Measurements from ENCODE around the gene MROH7. TPM values are rescaled to one million over a fixed set of nuclear protein-coding genes. Genes with fewer than 3 reads are reported as not detected.

MROH7 gene
- total RNA-seq, 1 experiment from 2014 or later: not detected

DNA sequence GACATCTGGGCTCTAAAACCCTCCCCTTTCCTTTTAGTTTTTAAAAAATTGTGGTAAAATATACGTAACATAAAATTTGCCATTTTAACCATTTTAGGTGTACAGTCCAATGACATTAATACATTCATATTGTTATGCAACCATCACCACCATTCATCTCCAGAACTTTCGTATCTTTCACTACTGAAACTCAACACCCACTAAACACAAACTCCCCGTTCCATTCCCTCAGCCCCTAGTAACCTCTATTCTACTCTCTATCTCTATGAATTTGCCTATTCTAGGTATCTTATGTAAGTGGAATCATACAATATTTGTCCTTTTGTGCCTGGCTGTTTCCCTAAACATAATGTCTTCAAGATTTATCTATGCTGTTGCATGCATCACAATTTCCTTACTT, 54.7 kb downstream of the MROH7 start:
- no peak for DNase-seq (ENCODE audit: low spot score)

DNA sequence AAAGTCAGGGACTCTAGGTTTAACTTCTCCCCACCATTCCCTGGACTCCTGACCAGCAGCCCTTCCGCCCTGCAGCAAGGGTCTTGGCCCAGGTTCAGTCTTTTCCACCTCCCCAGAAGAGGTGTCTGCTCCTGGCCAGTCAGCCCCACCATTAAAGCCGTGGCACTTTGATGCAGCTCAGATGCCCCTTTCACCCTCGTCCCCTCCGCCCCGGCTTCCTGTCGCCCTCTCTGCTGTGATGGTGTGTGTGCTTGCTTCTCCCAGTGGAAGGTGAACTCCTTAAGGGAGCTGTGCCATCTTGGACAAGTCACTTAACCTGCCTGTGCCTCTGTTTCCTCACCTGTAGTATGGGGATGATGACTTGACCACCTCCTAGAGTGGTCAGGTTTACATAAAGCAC, 56.3 kb downstream of the MROH7 start:
- DNase-seq (ENCODE audit: low spot score): no peak

DNA sequence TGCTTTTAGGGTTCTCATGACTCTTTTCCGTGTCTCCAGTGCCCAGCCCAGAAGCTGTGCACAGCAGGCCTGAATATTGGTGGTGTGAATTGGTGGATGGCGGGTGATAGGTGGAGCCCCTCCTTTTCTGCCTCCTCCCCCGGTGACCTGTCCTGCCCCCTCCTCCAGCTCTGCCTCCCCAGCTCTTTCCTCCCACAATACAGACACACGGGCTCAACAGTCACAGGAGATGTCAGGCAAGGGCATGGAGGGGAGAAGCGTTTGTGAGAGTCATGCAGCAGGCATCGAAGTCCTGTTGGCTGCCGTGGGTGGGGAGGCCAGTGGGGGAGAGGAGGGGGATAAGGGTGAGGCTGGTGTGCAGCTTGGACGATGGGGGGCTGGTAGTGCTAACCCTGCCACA, 56.8 kb downstream of the MROH7 start:
- no peak for DNase-seq (ENCODE audit: low spot score)

DNA sequence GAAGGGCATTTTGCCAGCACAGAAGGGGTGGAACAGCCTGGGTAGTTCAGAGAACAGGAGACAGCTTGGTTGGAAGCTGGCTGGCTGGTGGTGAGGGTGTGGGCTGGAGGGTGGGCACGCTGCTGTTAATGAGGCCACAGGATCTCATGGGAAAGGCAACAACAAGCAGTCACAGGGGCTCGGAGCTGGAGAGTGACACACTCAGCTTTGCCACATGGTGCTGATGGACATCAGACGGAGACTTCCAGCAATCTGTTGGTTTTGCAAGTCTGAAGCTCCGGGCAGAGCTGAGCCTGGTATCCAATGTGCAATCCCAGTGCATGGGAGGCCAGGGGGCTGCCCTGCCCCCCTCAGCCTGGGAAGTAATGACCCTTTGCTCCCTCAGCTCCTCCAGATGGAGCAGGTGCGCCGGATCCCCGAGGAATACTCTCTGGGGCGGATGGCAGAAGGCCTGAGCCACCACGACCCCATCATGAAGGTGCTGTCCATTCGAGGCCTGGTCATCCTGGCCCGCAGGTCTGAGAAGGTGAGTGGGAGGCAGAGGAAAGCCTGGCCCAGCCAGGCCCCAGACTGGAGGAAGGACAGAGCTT, 58.4 kb downstream of the MROH7 start:
- no peak for DNase-seq (ENCODE audit: low spot score)

DNA sequence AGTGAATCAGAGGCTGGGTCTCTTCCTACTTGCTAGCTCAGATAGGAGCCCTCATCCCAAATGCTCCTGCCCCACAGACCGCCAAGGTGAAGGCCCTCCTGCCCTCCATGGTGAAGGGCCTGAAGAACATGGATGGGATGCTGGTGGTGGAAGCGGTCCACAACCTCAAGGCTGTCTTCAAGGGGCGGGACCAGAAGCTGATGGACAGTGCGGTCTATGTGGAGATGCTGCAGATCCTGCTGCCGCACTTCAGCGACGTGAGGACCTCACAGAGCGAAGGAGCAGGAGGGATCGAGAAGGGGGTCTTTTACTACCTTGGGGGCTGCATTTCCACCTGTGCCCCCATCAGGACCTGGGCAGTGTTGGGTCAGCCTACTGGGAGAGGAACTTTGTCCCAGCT, 59.5 kb downstream of the MROH7 start:
- no peak for DNase-seq (ENCODE audit: low spot score)

DNA sequence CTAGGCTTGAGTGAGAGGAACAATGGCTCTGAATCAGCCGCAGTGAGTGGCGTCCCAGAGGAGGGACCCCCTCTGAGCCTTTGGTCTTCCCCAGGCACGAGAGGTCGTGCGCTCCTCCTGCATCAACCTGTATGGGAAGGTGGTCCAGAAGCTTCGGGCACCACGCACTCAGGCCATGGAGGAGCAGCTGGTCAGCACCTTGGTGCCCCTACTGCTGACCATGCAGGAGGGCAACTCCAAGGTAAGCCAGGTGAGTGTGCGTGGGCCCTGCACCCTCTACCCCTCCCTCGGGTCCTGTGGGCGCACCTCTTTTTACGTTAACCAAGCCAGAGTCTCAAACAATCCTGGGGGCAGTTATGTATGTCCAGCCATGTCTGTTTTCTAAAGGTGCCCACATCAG, 60.4 kb downstream of the MROH7 start:
- no peak for DNase-seq (ENCODE audit: low spot score)

DNA sequence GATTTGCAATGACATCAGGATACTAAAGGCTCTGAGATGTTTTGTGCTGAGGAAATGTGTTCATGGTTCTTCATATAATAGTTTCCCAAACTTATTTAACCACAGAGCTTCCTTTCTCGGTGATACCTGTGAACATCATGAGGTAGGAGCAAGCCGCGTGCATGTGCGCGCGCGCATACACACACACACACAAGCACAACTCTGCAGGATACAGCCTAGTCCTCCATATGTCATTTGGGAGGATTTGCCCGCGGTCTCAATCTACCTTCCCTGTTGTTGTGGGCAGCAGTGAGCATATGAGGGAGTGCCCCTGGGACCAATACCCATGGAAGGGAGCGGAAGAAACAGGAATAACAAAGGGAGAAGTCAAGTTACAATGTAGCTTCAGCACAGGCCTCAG, 61.9 kb downstream of the MROH7 start:
- no peak for DNase-seq (ENCODE audit: low spot score)

DNA sequence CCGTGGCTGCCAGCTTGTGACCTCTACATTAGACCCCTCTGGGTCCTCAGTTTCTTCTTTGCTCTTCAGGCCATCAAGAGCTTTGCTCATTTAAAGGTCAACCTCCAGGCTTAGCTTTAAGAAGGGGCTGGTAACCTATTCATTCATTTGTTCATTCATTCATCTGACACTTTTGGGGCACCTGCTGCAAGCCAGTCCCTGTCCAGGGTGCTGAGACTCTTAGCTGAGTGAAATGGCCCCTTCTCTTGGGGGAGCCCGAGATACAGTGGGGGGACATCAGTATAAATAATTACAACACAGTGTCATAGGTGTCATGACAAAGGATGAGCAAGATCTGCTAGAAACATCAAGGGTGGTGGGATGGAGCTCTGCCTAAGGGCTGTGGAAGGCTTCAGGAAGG, 63.6 kb downstream of the MROH7 start:
- DNase-seq (ENCODE audit: low spot score): no peak

DNA sequence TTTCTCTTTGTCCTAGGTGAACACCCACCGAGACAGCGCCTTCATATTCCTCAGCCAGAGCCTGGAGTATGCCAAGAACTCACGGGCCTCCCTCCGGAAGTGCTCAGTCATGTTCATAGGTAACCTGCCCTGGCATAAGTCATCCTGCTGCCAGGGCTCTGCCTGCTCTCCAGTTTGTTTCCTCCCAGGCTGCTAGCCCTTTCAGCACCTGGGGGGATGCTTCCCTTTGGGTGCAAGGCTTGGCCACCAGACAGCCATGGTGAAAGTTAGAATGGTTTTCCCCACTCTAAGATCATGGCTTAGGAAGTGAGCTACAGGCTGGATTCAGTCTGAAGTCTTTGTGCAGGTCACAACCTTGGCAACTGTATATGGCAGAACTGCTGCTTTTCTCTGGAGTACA, 64.8 kb downstream of the MROH7 start:
- DNase-seq (ENCODE audit: low spot score): no peak

DNA sequence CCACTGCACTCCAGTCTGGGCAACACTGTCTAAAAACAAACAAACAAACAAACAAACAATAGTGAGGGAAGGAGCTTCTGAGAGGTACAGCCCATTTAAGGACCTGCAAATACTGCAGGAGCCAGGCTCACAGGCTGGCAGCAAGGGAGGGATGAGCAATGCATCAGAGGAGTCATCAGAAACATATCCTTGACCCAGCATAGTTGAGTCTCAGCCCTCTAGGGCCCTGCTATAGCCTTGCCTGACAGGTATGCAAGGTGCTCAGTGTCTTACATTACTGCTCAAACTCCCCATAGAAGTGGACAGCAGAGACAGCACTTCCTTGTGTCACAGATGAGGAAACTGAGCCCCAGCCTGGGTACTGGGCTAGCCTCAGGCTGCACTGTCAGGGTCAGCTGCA, 66.8 kb downstream of the MROH7 start:
- no peak for DNase-seq (ENCODE audit: low spot score)

DNA sequence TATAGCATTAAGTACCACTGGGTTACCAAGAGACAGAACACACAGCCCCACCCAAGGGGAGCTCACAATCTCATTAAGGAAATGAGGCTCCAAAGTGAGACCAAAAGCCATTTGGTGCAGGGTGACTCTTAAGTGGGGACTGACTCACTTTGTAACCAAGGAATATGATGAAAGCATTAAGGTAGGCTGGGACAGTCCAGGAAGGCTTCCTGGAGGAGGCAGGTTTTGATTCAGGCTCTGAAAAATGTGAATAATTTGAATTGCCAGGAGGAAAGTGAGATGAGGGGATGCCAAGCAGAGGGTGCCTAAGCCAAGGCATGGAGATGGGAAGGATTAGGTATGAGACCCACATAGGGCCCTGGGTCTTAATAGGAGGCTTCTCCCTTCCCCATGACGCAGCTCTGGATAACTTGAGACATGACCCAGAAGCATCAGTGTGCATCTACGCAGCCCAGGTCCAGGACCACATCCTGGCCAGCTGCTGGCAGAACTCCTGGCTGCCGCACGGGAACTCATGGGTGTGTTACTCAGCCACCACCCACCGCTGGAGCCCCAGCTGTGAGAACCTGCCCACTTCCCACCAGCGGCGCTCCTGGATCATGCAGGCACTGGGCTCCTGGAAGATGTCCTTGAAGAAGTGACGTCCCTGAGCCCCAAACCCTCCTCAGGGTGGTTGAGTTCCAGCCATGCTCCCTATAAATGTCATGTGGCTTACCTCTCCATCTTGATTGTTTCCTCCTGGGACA, 68.1 kb downstream of the MROH7 start:
- no peak for DNase-seq (ENCODE audit: low spot score)

DNA sequence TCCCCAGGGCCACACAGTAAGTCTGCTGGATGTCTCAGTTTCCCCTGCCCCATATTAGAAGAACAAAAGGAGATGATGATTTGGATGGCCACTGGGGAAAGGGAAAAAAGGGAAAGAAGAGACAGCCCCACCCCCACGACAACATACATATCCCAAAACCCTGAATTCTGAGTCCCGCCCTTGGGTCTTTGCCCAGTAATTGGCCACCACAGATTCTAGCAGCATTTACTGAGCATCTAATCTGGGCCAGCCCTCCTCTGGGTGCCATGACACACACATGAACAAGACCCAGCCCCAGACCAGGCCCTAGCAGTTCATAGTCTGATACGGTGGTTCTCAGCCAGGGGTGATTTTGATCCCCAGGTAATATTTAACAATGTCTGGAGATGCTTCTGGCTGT, 68.8 kb downstream of the MROH7 start:
- no peak for DNase-seq (ENCODE audit: low spot score)

DNA sequence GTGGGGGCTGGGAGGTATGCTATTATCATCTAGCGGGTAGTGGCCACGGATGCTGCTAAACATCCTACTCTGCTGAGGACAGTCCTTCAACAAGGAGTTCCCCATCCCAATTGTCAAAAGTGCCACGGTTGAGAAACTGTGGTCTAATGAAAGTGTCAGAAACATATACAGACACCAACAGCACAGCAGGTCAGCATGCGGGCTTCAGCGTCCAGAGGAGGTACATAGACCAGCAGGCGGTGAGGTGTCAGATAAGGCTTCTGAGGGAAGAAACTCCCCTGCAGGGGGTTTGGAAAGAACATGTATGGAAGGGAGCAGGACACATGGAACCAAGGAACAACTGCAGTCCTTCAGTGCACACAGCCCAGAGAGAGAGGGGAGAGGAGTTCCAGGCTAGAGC, 69.3 kb downstream of the MROH7 start:
- DNase-seq (ENCODE audit: low spot score): no peak

DNA sequence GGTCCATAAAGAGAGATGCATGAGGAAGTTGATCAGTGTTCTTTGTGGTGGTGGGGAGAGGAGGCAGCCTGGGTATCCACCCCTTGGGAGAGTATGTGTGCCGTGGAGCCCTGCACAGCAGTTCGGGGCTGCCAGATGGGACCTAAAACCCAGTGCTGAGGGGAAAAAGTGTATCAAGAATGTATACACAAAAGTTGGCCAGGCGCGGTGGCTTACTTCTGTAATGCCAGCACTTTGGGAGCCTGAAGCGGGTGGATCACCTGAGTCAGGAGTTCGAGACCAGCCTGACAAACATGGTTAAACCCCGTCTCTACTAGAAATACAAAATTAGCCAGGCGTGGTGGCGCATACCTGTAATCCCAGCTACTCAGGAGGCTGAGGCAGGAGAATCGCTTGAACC, 70.0 kb downstream of the MROH7 start:
- DNase-seq (ENCODE audit: low spot score): no peak

DNA sequence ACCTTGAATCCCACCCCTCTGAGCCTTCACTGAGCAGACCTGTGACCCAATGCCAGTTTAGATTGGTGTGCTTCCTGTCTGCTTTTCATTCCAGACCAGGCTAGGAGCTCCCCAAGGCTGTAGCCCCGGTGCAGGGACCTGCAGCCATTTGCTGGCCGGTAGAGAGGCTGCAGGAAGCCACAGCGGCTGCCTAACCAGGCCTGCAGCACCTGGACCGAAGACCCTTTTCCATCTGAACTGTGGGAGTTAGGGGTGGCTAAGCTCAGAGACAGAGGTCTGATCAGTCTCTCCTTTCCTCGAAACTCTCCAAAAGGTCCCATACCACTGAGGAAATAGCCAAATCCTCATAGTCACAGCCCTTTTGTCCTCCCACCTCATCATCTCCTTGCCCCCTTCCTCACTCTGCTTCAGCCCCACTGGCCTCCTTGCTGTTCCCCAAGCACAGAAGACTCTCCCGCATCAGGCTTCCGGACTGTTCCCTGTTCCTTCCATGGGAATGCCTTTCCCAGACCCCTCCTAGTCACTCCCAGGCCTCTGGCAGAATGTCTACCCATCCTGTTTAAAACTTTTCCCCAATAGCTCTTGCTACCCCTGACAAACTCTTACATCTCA, 73.4 kb downstream of the MROH7 start:
- no peak for DNase-seq (ENCODE audit: low spot score)

DNA sequence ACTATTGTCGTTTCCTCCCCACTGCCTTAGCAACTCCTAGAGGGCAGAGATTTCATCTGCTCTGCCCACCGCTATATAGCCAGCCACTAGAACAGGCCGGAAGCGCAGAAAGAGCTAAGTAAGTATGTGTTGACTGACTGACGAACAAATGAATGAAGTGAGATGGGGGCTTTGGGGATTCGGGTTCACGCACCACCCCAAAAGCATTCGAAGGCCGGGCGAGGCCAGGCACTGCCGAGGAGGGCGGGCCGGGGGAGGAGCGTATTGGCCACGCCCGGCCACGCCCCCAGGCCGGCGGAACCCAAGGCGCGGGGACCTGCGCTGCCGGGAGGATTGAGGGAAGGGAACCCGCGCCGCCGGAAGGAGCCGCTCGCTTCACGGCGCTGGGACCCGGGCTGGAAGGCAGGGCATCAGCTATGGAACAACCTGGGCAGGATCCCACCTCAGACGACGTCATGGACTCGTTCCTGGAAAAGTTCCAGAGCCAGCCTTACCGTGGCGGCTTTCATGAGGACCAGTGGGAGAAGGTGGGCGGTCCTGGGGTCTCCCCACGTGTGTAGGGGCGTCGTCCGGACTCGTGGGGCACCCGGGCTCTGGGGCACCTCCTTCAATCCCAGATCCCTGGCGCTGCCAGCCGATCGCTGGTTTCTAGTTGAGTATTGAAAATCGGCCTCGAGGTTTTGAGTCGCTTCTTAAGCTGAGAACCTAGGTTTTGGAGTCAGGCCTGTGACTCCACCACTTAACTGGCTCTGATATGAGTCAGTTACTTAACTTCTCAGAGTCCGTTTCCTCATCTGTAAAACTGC, 74.1 kb downstream of the MROH7 start, which contains the start of gene TTC4:
TSS of gene TTC4 (plus strand) at position 369 of the 806 bp plus-strand sequence. CDS start at position 417, 48 bp downstream.
- peak; percentile 60 for DNase-seq (ENCODE audit: low spot score)

DNA sequence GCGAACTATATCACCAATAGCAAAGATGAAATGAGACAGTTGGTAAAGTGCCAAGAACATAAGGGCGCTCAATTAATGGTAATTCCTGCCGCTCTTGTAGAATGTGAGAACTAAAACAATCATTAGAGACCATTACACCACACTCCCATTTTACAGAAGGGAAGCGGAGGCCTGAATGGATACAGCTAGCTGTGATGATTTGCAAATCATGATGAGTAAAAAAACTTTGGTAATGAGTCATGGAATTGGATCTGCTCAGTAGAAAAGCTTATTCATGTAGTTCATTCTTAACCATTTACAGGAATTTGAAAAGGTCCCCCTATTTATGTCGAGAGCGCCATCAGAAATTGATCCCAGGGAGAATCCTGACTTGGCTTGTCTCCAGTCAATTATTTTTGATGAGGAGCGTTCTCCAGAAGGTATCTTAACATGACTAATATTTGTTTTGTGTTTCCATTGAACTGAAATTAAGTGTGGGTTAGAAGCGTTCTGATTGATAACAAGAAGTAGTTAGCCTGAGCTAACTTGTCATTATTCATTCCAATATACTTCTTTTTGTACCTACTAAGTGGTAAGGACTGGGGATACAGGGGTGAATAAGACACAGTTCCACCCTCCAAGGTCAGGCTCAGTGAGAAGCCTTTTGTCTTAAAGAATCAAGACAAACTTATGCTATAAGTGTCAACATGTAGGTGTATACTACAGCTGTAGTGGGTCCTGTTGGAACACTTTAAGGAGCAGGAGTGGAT, 74.9 kb downstream of the MROH7 start:
- peak; percentile 44 for DNase-seq (ENCODE audit: low spot score)

DNA sequence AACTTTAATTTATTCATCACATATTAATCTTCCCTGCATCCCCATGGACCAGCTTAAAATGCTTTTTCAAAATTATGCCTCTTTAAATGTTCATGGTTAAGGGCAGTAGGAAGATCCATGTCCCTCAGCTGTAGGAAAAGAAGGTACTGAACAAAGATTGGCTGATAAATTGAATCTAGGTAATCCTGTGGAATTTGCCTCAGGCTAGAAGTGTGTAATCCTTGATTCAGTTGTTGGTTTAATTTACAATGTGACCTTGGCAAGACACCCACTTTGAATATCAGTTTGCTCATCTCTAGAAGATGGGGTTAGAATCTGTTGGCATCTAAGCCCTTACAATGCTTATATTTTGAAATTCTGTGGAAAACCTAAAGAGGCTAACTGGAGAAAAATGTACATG, 80.1 kb downstream of the MROH7 start:
- no peak for DNase-seq (ENCODE audit: low spot score)

DNA sequence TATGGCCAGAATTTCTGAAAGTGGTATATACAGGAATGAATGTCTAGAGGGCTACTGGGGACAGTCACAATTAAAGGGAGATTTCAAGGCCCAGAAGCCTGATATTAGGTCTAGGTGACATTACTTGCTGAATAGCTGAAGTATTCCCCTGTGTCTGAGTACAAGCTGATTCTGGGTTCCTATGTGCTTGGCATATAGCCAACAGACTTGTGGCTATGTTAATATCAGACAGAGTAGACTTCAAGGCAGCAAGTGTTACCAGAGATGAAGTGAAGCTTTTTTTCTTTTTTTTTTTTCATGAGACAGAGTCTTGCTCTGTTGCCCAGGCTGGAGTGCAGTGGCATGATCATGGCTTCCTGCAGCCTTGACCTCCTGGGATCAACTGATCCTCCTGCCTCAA, 82.4 kb downstream of the MROH7 start:
- no peak for DNase-seq (ENCODE audit: low spot score)

DNA sequence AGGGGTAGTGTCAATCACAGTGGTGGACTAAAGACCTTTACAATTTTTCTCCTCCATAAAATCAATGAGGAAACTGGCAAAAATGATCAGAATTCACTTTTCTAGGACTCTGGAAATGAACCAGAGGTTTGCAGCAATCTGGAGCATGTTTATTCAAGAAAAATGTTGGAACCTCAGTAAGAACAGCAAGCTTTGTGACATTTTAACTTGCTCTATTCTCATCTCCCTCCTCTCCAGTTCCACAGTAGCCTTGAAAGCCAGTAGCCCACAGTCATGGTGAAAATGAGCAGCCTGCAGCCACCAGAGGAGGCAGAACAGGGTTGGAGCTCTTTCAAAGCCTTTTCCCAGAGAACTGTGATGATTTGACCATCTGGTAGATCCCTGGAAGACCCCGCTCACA, 83.2 kb downstream of the MROH7 start:
- DNase-seq (ENCODE audit: low spot score): no peak

DNA sequence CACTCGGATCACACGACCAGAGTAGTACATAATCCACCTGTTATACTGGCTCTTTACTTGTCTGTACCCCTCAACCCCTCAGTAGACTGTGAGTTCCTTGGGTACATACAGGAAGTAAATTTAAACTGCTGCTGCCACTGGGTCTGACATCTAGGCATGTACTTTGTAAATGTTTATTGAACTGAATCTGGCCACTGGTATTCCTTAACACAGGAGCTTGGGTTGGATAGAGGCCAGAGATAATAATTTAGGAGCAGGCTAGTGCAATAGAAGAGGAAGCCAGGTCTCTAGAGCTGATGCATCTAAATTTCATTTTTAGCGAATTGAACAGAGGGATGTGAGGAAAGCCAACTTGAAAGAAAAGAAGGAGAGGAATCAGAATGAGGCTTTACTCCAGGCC, 86.4 kb downstream of the MROH7 start:
- DNase-seq (ENCODE audit: low spot score): no peak

DNA sequence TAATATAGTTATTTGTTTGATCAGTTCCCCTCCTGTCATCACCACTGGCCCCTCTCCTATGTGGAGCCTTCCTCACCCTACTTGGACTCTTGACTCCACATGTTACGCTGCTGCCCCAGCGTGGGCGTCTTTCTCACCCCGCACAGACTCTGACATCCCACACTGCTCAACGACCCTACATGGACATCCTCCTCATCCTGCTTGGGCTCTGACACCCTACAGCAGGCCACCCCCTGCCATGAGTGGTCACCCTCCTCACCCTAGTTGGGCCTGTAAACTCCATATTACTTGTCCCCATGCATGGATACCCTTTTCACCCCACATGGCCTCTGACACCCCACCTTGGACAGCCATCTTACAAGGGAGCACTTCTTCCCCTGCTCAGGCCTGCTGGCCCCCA, 95.1 kb downstream of the MROH7 start:
- no peak for DNase-seq (ENCODE audit: low spot score)

Measured in A172 (cell line).